ENCODE measurements around the gene PRKG1. TPM values are rescaled to one million over a fixed set of nuclear protein-coding genes. Genes with fewer than 3 reads are reported as not detected.

Gene PRKG1
- total and polyA plus RNA-seq, 2 experiments from 2014 or later = 18.2 to 21.1 TPM

- Mint-ChIP-seq H3K27ac (no peak overlapping the region), H3K4me1 (peaks cover 8% of the 10 kb centered on the region; the same call in 2 of the 3 replicates), H3K36me3 (ENCODE audit: low read depth) (no peaks in the 10 kb centered on the region), H3K27me3 (ENCODE audit: insufficient read depth, low read depth, poor library complexity) (no peaks in the 10 kb centered on the region), H3K4me3 (no peak overlapping the region), H3K9me3 (no peaks in the 10 kb centered on the region)
- H3K79me2 ChIP-seq (replicated peaks; ENCODE audit: insufficient read depth) = no peaks in the 10 kb centered on the region
- no peak for TF ChIP-seq EZH2 (IDR thresholded peaks at IDR 0.05; ENCODE audit: low read depth, unreplicated experiment)
- no peak for TF ChIP-seq CTCF (conservative IDR thresholded peaks at IDR 0.05; ENCODE audit: low read depth in 2 of 2)
- no peak for TF ChIP-seq ZNF114 (CRISPR knock-in tag; IDR thresholded peaks at IDR 0.05)
- TF ChIP-seq NANOG (IDR thresholded peaks at IDR 0.05; ENCODE audit: borderline replicate concordance) = no peak
- TF ChIP-seq POLR2AphosphoS5 (IDR thresholded peaks at IDR 0.05; ENCODE audit: low read depth) = no peak
- no peak for TF ChIP-seq EZH2phosphoT487 (IDR thresholded peaks at IDR 0.05; ENCODE audit: unreplicated experiment)
- no peak for TF ChIP-seq JUNB (IDR thresholded peaks at IDR 0.05; ENCODE audit: unreplicated experiment)
- no peaks in the 10 kb centered on the region for H3F3A ChIP-seq (replicated peaks; ENCODE audit: low read depth)
- H3K4me2 ChIP-seq = no peak overlapping the region
- H3K27ac ChIP-seq (ENCODE audit: low read depth) = no peak overlapping the region
- no peak overlapping the region for H3K4me3 ChIP-seq
- H3K36me3 ChIP-seq (ENCODE audit: insufficient read depth) = no peaks in the 10 kb centered on the region
- no peak for ATAC-seq
- no peaks in the 10 kb centered on the region for H3K4me1 ChIP-seq (ENCODE audit: insufficient read depth)
- H4K20me1 ChIP-seq (replicated peaks; ENCODE audit: insufficient read depth) = no peaks in the 10 kb centered on the region
- DNase-seq (ENCODE audit: low spot score) = no peak
- no peaks in the 10 kb centered on the region for H3K27me3 ChIP-seq (ENCODE audit: insufficient read depth)
- no peaks in the 10 kb centered on the region for H3K9me2 ChIP-seq (ENCODE audit: insufficient read depth)
- H2AFZ ChIP-seq = no peak overlapping the region
Measured at GRCh38 chr10:51663086-51663485, 588.8 kb downstream of the PRKG1 start.

GRCh38 chr10:51666456-51666855 lies 592.2 kb downstream of the PRKG1 start:
- Histone ChIP-seq H4K20me1 (replicated peaks; ENCODE audit: insufficient read depth) (no peaks in the 10 kb centered on the region), H3K27ac (ENCODE audit: low read depth) (no peak overlapping the region), H3K27me3 (ENCODE audit: insufficient read depth) (no peaks in the 10 kb centered on the region), H3F3A (replicated peaks; ENCODE audit: low read depth) (no peaks in the 10 kb centered on the region), H3K4me2 (no peak overlapping the region), H3K36me3 (ENCODE audit: insufficient read depth) (no peaks in the 10 kb centered on the region), H2AFZ (no peak overlapping the region), H3K9me2 (ENCODE audit: insufficient read depth) (no peaks in the 10 kb centered on the region), H3K79me2 (replicated peaks; ENCODE audit: insufficient read depth) (no peaks in the 10 kb centered on the region), H3K4me3 (no peak overlapping the region), H3K4me1 (ENCODE audit: insufficient read depth) (no peaks in the 10 kb centered on the region)
- Mint-ChIP-seq H3K36me3 (ENCODE audit: low read depth) (0 out of 3 replicates have a peak, but pooled peaks cover 4% of the 10 kb centered on the region), H3K4me3 (no peak overlapping the region), H3K4me1 (peaks cover 4% of the 10 kb centered on the region; the same call in 2 of the 3 replicates), H3K9me3 (peaks cover 4% of the 10 kb centered on the region), H3K27me3 (ENCODE audit: insufficient read depth, low read depth, poor library complexity) (no peaks in the 10 kb centered on the region), H3K27ac (no peak overlapping the region)
- ATAC-seq (no peak), DNase-seq (ENCODE audit: low spot score) (no peak)
- TF ChIP-seq, protein P1, sequence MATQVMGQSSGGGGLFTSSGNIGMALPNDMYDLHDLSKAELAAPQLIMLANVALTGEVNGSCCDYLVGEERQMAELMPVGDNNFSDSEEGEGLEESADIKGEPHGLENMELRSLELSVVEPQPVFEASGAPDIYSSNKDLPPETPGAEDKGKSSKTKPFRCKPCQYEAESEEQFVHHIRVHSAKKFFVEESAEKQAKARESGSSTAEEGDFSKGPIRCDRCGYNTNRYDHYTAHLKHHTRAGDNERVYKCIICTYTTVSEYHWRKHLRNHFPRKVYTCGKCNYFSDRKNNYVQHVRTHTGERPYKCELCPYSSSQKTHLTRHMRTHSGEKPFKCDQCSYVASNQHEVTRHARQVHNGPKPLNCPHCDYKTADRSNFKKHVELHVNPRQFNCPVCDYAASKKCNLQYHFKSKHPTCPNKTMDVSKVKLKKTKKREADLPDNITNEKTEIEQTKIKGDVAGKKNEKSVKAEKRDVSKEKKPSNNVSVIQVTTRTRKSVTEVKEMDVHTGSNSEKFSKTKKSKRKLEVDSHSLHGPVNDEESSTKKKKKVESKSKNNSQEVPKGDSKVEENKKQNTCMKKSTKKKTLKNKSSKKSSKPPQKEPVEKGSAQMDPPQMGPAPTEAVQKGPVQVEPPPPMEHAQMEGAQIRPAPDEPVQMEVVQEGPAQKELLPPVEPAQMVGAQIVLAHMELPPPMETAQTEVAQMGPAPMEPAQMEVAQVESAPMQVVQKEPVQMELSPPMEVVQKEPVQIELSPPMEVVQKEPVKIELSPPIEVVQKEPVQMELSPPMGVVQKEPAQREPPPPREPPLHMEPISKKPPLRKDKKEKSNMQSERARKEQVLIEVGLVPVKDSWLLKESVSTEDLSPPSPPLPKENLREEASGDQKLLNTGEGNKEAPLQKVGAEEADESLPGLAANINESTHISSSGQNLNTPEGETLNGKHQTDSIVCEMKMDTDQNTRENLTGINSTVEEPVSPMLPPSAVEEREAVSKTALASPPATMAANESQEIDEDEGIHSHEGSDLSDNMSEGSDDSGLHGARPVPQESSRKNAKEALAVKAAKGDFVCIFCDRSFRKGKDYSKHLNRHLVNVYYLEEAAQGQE (IDR thresholded peaks at IDR 0.05; ENCODE audit: unreplicated experiment) = no peak
- TF ChIP-seq POLR2AphosphoS5 (IDR thresholded peaks at IDR 0.05; ENCODE audit: low read depth) = no peak
- TF ChIP-seq CTCF (conservative IDR thresholded peaks at IDR 0.05; ENCODE audit: low read depth in 2 of 2) = no peak

Data from GM23338 (cell line).